Umbilical cord (tissue), 2 donors: ENCODE data around the gene PLA2G2F. TPM values are rescaled to one million over a fixed set of nuclear protein-coding genes. Genes with fewer than 3 reads are reported as not detected.

Experiments
- DNase-seq: peaks from one replicate; pipeline ENCODE4 v3.0.0-alpha.2; 2015; ENCODE audit warnings: low spot score
- total RNA-seq: library from RNA; depleted of rRNA; stranded (reverse); fragments of >200 nt; gene quantifications from one replicate; pipeline ENCODE4 v1.2.3, GENCODE V29; 2014; ENCODE audit warnings: low replicate concordance; ENCODE audit not compliant: insufficient read depth

The PLA2G2F gene
- total RNA-seq, 1 donor from 2014 or later = 1.2 TPM

GRCh38 chr1:20188455-20188817 is 49.3 kb downstream of the PLA2G2F start:
- no peak for DNase-seq

GRCh38 chr1:20189664-20190063 is 50.5 kb downstream of the PLA2G2F start:
- no peak for DNase-seq

GRCh38 chr1:20190256-20191160 is 51.4 kb downstream of the PLA2G2F start:
- DNase-seq = no peak

- DNase-seq = no peak
These were observed 52.2 kb downstream of the PLA2G2F start for GRCh38 chr1:20191266-20191825.

GRCh38 chr1:20192364-20192763 is 53.2 kb downstream of the PLA2G2F start:
- DNase-seq = peak; percentile 83

GRCh38 chr1:20192871-20193411 is 53.8 kb downstream of the PLA2G2F start:
- no peak for DNase-seq

GRCh38 chr1:20194224-20194623 is 55.1 kb downstream of the PLA2G2F start:
- no peak for DNase-seq

- peak; percentile 79 for DNase-seq
These were observed 55.8 kb downstream of the PLA2G2F start for GRCh38 chr1:20194757-20195461.

- no peak for DNase-seq
These were observed 56.3 kb downstream of the PLA2G2F start for GRCh38 chr1:20195462-20195780.

- DNase-seq = no peak
These were observed 58.2 kb downstream of the PLA2G2F start for GRCh38 chr1:20197329-20197791.

GRCh38 chr1:20198296-20198695 is 59.2 kb downstream of the PLA2G2F start:
- DNase-seq = no peak

- DNase-seq = no peak
These were observed 59.8 kb downstream of the PLA2G2F start for GRCh38 chr1:20198918-20199317.

GRCh38 chr1:20199403-20199802 is 60.3 kb downstream of the PLA2G2F start:
- DNase-seq = no peak

- DNase-seq = no peak
These were observed 60.7 kb downstream of the PLA2G2F start for GRCh38 chr1:20199840-20200239.

Other genes starting within 250 kb of the PLA2G2F start
- gene PLA2G2E, start 215.7 kb upstream of the PLA2G2F start, total RNA-seq = not detected
- gene PLA2G2A, start 159.7 kb upstream of the PLA2G2F start, total RNA-seq = 12.3 TPM
- 4.8 TPM for gene PLA2G5, start 69.1 kb upstream of the PLA2G2F start, total RNA-seq
- not detected for gene PLA2G2D, start 19.8 kb upstream of the PLA2G2F start, total RNA-seq
- 0.48 TPM for gene UBXN10, start 46.8 kb downstream of the PLA2G2F start, total RNA-seq
- gene PLA2G2C, start 47.2 kb downstream of the PLA2G2F start, total RNA-seq = 0.48 TPM
- 0.24 TPM for gene VWA5B1, start 151.6 kb downstream of the PLA2G2F start, total RNA-seq